ENCODE data around the gene RASA2. TPM values are rescaled to one million over a fixed set of nuclear protein-coding genes. Genes with fewer than 3 reads are reported as not detected.

RASA2 gene
- polyA plus RNA-seq, 1 of the 3 experiments (the other 2 are of a cell fraction) = 2.4 TPM

DNA sequence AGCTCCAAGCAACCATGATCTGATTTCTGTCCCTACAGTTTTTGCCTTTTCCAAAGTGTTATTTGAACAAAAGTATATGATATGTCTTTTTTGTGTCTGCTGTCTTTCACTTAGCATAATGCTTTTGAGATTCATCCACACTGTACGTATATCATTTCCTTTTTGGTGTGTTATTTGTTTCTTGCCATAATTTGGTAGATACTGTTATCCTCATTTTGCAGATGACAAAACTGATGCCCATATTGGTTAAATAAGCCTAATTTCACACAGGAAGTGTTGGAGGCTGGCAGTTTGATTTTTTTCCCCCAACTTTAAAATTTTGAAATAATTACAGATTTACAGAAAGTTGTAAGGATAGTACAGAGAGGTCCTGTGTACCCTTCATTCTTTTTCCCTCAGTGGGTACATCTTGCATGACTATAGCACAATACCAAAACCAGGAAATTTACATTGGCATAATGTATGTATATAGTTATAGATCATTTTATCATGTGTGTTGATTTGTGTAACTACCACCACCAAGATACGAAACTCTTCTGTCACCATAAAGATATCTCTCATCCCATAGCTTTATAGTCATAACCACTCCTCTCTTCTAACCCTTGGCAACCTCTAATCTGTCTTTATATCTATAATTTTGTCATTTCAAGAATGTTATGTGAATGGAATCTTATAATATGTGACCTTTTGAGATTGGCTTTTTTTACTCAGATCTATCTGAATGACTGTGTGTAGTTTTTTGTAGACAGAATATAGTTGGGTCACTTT lies 55.6 kb downstream of the RASA2 start:
- Histone ChIP-seq H3K27ac (ENCODE audit: low read depth in 2 of 2, low read length in 1 of 2) (no peak overlapping the region), H3F3A (replicated peaks; ENCODE audit: insufficient read depth) (peaks cover 12% of the 10 kb centered on the region), H3K4me3 (ENCODE audit: low read depth in 2 of 2, low read length in 1 of 2) (no peak overlapping the region), H3K4me2 (no peak overlapping the region), H3K36me3 (replicated peaks in 1 of 2; ENCODE audit: control insufficient read depth in 1 of 2, insufficient read depth in 2 of 2, low read length in 1 of 2) (peaks cover 22 to 71% of the 10 kb centered on the region in 2 experiments), H3K27me3 (ENCODE audit: insufficient read depth) (no peaks in the 10 kb centered on the region), H2AFZ (ENCODE audit: low read depth) (no peak overlapping the region), H3K9me3 (peaks cover 23% of the 10 kb centered on the region), H3K9me2 (no peaks in the 10 kb centered on the region), H3K79me2 (ENCODE audit: insufficient read depth) (peaks cover 11% of the 10 kb centered on the region), H3K9ac (no peak overlapping the region), H3K4me1 (ENCODE audit: control insufficient read depth in 1 of 2, insufficient read depth in 2 of 2, low read depth in 1 of 2, low read length in 1 of 2) (peaks cover 0 to 9% of the 10 kb centered on the region in 2 experiments; a peak in 2 of 4 replicates), H4K20me1 (ENCODE audit: insufficient read depth) (no peaks in the 10 kb centered on the region)
- POLR2A ChIA-PET = no interaction called here
- DNase-seq = no peak
- WGBS (ENCODE audit: low lambda C conversion rate) = 94% methylated on average over 2 of the region's 2 CpGs
- TF ChIP-seq, protein P1, sequence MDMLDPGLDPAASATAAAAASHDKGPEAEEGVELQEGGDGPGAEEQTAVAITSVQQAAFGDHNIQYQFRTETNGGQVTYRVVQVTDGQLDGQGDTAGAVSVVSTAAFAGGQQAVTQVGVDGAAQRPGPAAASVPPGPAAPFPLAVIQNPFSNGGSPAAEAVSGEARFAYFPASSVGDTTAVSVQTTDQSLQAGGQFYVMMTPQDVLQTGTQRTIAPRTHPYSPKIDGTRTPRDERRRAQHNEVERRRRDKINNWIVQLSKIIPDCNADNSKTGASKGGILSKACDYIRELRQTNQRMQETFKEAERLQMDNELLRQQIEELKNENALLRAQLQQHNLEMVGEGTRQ (IDR thresholded peaks at IDR 0.05; ENCODE audit: borderline replicate concordance, low read depth, low read length) = no peak
- no peak for TF ChIP-seq GATA2 (CRISPR knock-in tag; IDR thresholded peaks at IDR 0.05)
- no peak for TF ChIP-seq FOXM1 (IDR thresholded peaks at IDR 0.05; ENCODE audit: low read depth)
- no peak for TF ChIP-seq ELF1 (IDR thresholded peaks at IDR 0.05)
- CTCF ChIA-PET = no interaction called here

DNA sequence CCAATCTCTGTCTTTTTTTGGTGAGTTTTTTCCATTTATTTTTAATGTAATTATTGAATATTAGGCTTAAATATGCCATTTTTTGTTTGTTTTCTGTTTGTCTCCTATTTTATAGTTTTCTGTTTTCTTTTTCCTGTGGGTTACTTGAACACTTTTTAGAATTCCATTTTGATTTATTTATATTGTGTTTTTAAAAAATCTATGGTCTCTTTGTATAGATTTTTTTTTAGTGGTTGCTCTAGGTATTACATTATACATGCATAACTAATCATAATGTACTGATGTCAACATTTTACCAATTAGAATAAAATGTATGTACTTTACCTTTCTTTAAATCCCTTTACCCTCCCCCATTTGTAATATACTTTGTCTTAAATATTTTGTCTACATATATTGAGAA lies 56.2 kb downstream of the RASA2 start:
- Histone ChIP-seq H3K4me1 (ENCODE audit: control insufficient read depth in 1 of 2, insufficient read depth in 2 of 2, low read depth in 1 of 2, low read length in 1 of 2) (peaks cover 0 to 9% of the 10 kb centered on the region in 2 experiments; a peak in 2 of 4 replicates), H3K27ac (ENCODE audit: low read depth in 2 of 2, low read length in 1 of 2) (no peak overlapping the region), H3K4me3 (ENCODE audit: low read depth in 2 of 2, low read length in 1 of 2) (no peak overlapping the region), H3K9me3 (peaks cover 29% of the 10 kb centered on the region), H3K27me3 (ENCODE audit: insufficient read depth) (no peaks in the 10 kb centered on the region), H4K20me1 (ENCODE audit: insufficient read depth) (no peaks in the 10 kb centered on the region), H3F3A (replicated peaks; ENCODE audit: insufficient read depth) (peaks cover 12% of the 10 kb centered on the region), H3K4me2 (no peak overlapping the region), H3K79me2 (ENCODE audit: insufficient read depth) (peaks cover 11% of the 10 kb centered on the region), H3K36me3 (replicated peaks in 1 of 2; ENCODE audit: control insufficient read depth in 1 of 2, insufficient read depth in 2 of 2, low read length in 1 of 2) (peaks cover 22 to 76% of the 10 kb centered on the region in 2 experiments), H2AFZ (ENCODE audit: low read depth) (no peak overlapping the region), H3K9me2 (no peaks in the 10 kb centered on the region), H3K9ac (no peak overlapping the region)
- DNase-seq = no peak
- TF ChIP-seq, protein P2, sequence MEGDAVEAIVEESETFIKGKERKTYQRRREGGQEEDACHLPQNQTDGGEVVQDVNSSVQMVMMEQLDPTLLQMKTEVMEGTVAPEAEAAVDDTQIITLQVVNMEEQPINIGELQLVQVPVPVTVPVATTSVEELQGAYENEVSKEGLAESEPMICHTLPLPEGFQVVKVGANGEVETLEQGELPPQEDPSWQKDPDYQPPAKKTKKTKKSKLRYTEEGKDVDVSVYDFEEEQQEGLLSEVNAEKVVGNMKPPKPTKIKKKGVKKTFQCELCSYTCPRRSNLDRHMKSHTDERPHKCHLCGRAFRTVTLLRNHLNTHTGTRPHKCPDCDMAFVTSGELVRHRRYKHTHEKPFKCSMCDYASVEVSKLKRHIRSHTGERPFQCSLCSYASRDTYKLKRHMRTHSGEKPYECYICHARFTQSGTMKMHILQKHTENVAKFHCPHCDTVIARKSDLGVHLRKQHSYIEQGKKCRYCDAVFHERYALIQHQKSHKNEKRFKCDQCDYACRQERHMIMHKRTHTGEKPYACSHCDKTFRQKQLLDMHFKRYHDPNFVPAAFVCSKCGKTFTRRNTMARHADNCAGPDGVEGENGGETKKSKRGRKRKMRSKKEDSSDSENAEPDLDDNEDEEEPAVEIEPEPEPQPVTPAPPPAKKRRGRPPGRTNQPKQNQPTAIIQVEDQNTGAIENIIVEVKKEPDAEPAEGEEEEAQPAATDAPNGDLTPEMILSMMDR (IDR thresholded peaks at IDR 0.05) = peak; percentile 27; the same call in 1 of the 2 replicates
- TF ChIP-seq SMC3 (IDR thresholded peaks at IDR 0.05; ENCODE audit: low read depth, low read length) = no peak
- CTCF ChIA-PET = no interaction called here
- POLR2A ChIA-PET = no interaction called here

DNA sequence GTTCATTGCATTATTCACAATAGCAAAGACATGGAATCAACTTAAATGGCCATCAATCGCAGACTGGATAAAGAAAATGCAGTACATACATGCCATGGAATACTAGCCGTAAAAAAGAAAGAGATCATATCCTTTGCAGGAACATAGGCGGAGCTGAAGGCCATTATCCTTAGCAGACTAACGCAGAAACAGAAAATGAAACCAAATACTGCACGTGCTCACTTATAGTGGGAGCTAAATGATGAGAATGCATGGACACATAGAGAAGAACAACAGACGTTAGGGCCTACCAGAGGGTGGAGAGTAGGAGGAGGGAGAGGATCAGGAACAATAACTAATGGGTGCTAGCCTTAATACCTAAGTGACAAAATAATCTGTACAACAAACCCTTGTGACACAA lies 57.9 kb downstream of the RASA2 start:
- peaks cover 30% of the 10 kb centered on the region for H3K9me3 ChIP-seq
- H3F3A ChIP-seq (replicated peaks; ENCODE audit: insufficient read depth) = peaks cover 12% of the 10 kb centered on the region
- H3K27ac ChIP-seq (ENCODE audit: low read depth in 2 of 2, low read length in 1 of 2) = no peak overlapping the region
- H4K20me1 ChIP-seq (ENCODE audit: insufficient read depth) = no peaks in the 10 kb centered on the region
- TF ChIP-seq SIN3A (IDR thresholded peaks at IDR 0.05; ENCODE audit: borderline replicate concordance, low read depth, low read length) (no peak), POLR2AphosphoS5 (IDR thresholded peaks at IDR 0.05; ENCODE audit: low read depth, low read length) (no peak), ELF1 (IDR thresholded peaks at IDR 0.05) (no peak), MXI1 (IDR thresholded peaks at IDR 0.05; ENCODE audit: low read depth, low read length) (no peak), FOXM1 (IDR thresholded peaks at IDR 0.05; ENCODE audit: low read depth) (no peak), EZH2phosphoT487 (IDR thresholded peaks at IDR 0.05; ENCODE audit: borderline replicate concordance, low read depth) (no peak), RXRA (IDR thresholded peaks at IDR 0.05; ENCODE audit: borderline replicate concordance, low read depth) (no peak), CHD2 (IDR thresholded peaks at IDR 0.05; ENCODE audit: low read length, partially characterized antibody) (no peak), RAD21 (IDR thresholded peaks at IDR 0.05; ENCODE audit: low read length) (no peak)
- TF ChIP-seq, protein P3, sequence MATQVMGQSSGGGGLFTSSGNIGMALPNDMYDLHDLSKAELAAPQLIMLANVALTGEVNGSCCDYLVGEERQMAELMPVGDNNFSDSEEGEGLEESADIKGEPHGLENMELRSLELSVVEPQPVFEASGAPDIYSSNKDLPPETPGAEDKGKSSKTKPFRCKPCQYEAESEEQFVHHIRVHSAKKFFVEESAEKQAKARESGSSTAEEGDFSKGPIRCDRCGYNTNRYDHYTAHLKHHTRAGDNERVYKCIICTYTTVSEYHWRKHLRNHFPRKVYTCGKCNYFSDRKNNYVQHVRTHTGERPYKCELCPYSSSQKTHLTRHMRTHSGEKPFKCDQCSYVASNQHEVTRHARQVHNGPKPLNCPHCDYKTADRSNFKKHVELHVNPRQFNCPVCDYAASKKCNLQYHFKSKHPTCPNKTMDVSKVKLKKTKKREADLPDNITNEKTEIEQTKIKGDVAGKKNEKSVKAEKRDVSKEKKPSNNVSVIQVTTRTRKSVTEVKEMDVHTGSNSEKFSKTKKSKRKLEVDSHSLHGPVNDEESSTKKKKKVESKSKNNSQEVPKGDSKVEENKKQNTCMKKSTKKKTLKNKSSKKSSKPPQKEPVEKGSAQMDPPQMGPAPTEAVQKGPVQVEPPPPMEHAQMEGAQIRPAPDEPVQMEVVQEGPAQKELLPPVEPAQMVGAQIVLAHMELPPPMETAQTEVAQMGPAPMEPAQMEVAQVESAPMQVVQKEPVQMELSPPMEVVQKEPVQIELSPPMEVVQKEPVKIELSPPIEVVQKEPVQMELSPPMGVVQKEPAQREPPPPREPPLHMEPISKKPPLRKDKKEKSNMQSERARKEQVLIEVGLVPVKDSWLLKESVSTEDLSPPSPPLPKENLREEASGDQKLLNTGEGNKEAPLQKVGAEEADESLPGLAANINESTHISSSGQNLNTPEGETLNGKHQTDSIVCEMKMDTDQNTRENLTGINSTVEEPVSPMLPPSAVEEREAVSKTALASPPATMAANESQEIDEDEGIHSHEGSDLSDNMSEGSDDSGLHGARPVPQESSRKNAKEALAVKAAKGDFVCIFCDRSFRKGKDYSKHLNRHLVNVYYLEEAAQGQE (IDR thresholded peaks at IDR 0.05; ENCODE audit: low read depth, low read length) = no peak
- H2AFZ ChIP-seq (ENCODE audit: low read depth) = no peak overlapping the region
- no peak for DNase-seq
- 95% methylated on average over 6 of the region's 6 CpGs for WGBS (ENCODE audit: low lambda C conversion rate)
- no peak overlapping the region for H3K4me2 ChIP-seq
- no peaks in the 10 kb centered on the region for H3K27me3 ChIP-seq (ENCODE audit: insufficient read depth)
- H3K36me3 ChIP-seq (replicated peaks in 1 of 2; ENCODE audit: control insufficient read depth in 1 of 2, insufficient read depth in 2 of 2, low read length in 1 of 2) = peaks cover 22 to 88% of the 10 kb centered on the region in 2 experiments
- ChIA-PET CTCF (no interaction called here), POLR2A (no interaction called here)
- no peak overlapping the region for H3K9ac ChIP-seq
- H3K4me1 ChIP-seq (ENCODE audit: control insufficient read depth in 1 of 2, insufficient read depth in 2 of 2, low read depth in 1 of 2, low read length in 1 of 2) = no peaks in the 10 kb centered on the region
- no peak overlapping the region for H3K4me3 ChIP-seq (ENCODE audit: low read depth in 2 of 2, low read length in 1 of 2)
- H3K9me2 ChIP-seq = no peaks in the 10 kb centered on the region
- peaks cover 11% of the 10 kb centered on the region for H3K79me2 ChIP-seq (ENCODE audit: insufficient read depth)
